Left forelimb (tissue), 1 donor: ENCODE data around the gene PEX26.
"Not testable (repeated sequence)": the region's sequence is repeated elsewhere in the genome, so short reads cannot be mapped to it uniquely, and the experiment has no call there.

Experiments
- DNase-seq: peaks from one replicate; pipeline ENCODE4 v3.0.0-alpha.2; 2018; ENCODE audit warnings: low spot score

Gene PEX26

GRCh38 chr22:18056807-18057474, 20.8 kb upstream of the PEX26 start:
- DNase-seq = no peak

GRCh38 chr22:18057568-18058209, 20.1 kb upstream of the PEX26 start:
- no peak for DNase-seq

- DNase-seq = no peak
These were observed 19.3 kb upstream of the PEX26 start for GRCh38 chr22:18058371-18059093.

- no peak for DNase-seq
These were observed 18.7 kb upstream of the PEX26 start for GRCh38 chr22:18059094-18059417.

GRCh38 chr22:18059473-18059872, 18.3 kb upstream of the PEX26 start:
- DNase-seq = no peak

GRCh38 chr22:18059991-18060390, 17.8 kb upstream of the PEX26 start:
- DNase-seq = no peak

GRCh38 chr22:18060646-18061620, 16.9 kb upstream of the PEX26 start:
- DNase-seq = no peak

GRCh38 chr22:18062421-18062820, 15.4 kb upstream of the PEX26 start:
- DNase-seq = no peak

GRCh38 chr22:18063306-18063705, 14.5 kb upstream of the PEX26 start:
- DNase-seq = no peak

GRCh38 chr22:18063715-18064114, 14.1 kb upstream of the PEX26 start:
- not testable (repeated sequence) for DNase-seq

GRCh38 chr22:18064636-18065035, 13.2 kb upstream of the PEX26 start:
- no peak for DNase-seq

- no peak for DNase-seq
These were observed 12.5 kb upstream of the PEX26 start for GRCh38 chr22:18065256-18065655.

GRCh38 chr22:18066181-18066859, 11.5 kb upstream of the PEX26 start:
- no peak for DNase-seq

GRCh38 chr22:18067121-18067520, 10.7 kb upstream of the PEX26 start:
- DNase-seq = no peak

GRCh38 chr22:18067548-18068341, 10.0 kb upstream of the PEX26 start:
- DNase-seq = no peak

GRCh38 chr22:18068381-18068988, 9.3 kb upstream of the PEX26 start:
- no peak for DNase-seq

GRCh38 chr22:18069041-18069440, 8.7 kb upstream of the PEX26 start:
- DNase-seq = no peak

GRCh38 chr22:18070041-18070440, 7.7 kb upstream of the PEX26 start:
- no peak for DNase-seq

- DNase-seq = no peak
These were observed 7.1 kb upstream of the PEX26 start for GRCh38 chr22:18070556-18071306.
